Measurements from ENCODE around the gene TXNDC16. TPM values are rescaled to one million over a fixed set of nuclear protein-coding genes. Genes with fewer than 3 reads are reported as not detected.
"Not testable (repeated sequence)": the region's sequence is repeated elsewhere in the genome, so short reads cannot be mapped to it uniquely, and the experiment has no call there.

The TXNDC16 gene
- total RNA-seq, 1 donor from 2014 or later: 8.2 TPM

GRCh38 chr14:52596320-52596719, 44.0 kb upstream of the TXNDC16 start:
- no peak for ATAC-seq
- Histone ChIP-seq H3K4me3 (no peak overlapping the region), H3K27ac (no peak overlapping the region), H3K36me3 (no peaks in the 10 kb centered on the region), H3K9me3 (no peaks in the 10 kb centered on the region), H3K4me1 (no peaks in the 10 kb centered on the region), H3K27me3 (ENCODE audit: low read depth) (no peaks in the 10 kb centered on the region)
- intact Hi-C loops (cut with DNase I): no loop called here
- no peak for TF ChIP-seq CTCF (IDR thresholded peaks at IDR 0.05)
- DNase-seq: no peak

DNA sequence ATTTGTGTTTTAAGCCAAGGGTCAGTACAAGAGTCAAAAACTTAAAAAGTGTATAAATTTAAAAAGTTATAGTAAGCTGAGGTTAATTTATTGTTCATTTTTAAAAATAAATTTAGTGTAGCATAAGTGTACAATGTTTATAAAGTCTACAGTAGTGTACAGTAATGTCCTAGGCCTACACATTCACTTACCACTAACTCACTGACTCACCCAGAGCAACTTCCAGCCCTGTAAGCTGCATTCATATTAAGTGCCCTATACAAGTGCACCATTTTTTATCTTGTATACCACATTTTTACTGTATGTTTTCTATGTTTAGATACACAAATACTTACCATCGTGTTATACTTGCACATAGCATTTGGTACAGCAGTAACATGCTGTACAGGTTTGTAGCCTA, 38.0 kb upstream of the TXNDC16 start:
- ATAC-seq (no peak), DNase-seq (no peak)
- Histone ChIP-seq H3K27me3 (ENCODE audit: low read depth) (no peaks in the 10 kb centered on the region), H3K4me1 (no peaks in the 10 kb centered on the region), H3K4me3 (no peak overlapping the region), H3K36me3 (no peaks in the 10 kb centered on the region), H3K9me3 (no peaks in the 10 kb centered on the region), H3K27ac (no peak overlapping the region)
- no peak for TF ChIP-seq CTCF (IDR thresholded peaks at IDR 0.05)
- intact Hi-C loops (cut with DNase I): no loop called here

DNA sequence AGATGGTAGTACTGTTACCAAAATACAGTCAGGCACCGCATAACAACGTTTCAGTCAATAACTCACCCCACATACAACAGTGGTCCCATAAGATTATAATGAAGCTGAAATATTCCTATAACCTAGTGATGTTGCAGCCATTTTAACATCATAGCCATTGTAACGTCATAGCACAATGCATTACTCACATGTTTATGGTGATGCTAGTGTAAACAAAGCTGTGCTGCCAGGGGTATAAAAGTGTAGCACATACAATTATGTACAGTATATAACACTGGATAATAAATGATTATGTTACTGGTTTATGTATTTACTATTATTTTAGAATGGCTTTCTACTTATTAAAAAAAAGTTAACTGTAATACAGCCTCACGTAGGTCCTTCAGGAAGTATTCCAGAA, 37.3 kb upstream of the TXNDC16 start:
- no peak for ATAC-seq
- no peak overlapping the region for H3K4me3 ChIP-seq
- no peaks in the 10 kb centered on the region for H3K4me1 ChIP-seq
- no peak for DNase-seq
- H3K27ac ChIP-seq: no peak overlapping the region
- TF ChIP-seq CTCF (IDR thresholded peaks at IDR 0.05): no peak
- no peaks in the 10 kb centered on the region for H3K27me3 ChIP-seq (ENCODE audit: low read depth)
- intact Hi-C loops (cut with DNase I): no loop called here
- H3K36me3 ChIP-seq: no peaks in the 10 kb centered on the region
- no peaks in the 10 kb centered on the region for H3K9me3 ChIP-seq

DNA sequence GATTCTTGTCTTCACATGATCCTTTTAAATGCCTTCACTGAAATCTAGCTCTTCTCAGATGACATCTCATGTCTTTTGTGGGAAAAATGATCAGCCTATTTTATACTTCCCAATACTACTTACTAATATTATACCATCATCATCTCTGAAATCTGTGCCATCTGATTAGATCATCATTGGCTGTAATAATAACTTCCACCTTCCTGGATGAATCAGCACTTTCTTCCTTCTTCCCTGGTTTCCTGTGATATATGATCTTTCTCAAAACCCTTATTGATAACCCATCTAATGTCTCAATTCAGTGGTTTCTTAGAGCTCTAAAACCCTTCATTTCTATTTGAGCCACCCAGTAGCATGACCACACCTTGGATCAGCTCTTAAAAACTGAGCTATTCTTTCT, 31.2 kb upstream of the TXNDC16 start:
- Histone ChIP-seq H3K4me3 (no peak overlapping the region), H3K27me3 (ENCODE audit: low read depth) (no peaks in the 10 kb centered on the region), H3K9me3 (no peaks in the 10 kb centered on the region), H3K36me3 (no peaks in the 10 kb centered on the region), H3K4me1 (no peaks in the 10 kb centered on the region), H3K27ac (no peak overlapping the region)
- no peak for DNase-seq
- TF ChIP-seq CTCF (IDR thresholded peaks at IDR 0.05): no peak
- no peak for ATAC-seq
- intact Hi-C loops (cut with DNase I): no loop called here

GRCh38 chr14:52575858-52576257, 23.6 kb upstream of the TXNDC16 start:
- DNase-seq (no peak), ATAC-seq (no peak)
- no peaks in the 10 kb centered on the region for H3K36me3 ChIP-seq
- H3K27me3 ChIP-seq (ENCODE audit: low read depth): no peaks in the 10 kb centered on the region
- no peaks in the 10 kb centered on the region for H3K4me1 ChIP-seq
- no peak for TF ChIP-seq CTCF (IDR thresholded peaks at IDR 0.05)
- intact Hi-C loops (cut with DNase I): no loop called here
- no peak overlapping the region for H3K27ac ChIP-seq
- peaks cover 22% of the 10 kb centered on the region for H3K9me3 ChIP-seq
- no peak overlapping the region for H3K4me3 ChIP-seq

- H3K4me1 ChIP-seq; DNase-seq; intact Hi-C loops (cut with DNase I); H3K27me3 ChIP-seq (ENCODE audit: low read depth); H3K27ac ChIP-seq; H3K4me3 ChIP-seq; ATAC-seq; H3K36me3 ChIP-seq: not testable (repeated sequence)
- peaks cover 31% of the 10 kb centered on the region for H3K9me3 ChIP-seq
Observed at GRCh38 chr14:52568454-52568853, 16.1 kb upstream of the TXNDC16 start.

Measured in lower lobe of right lung (tissue), 2 donors.